GM12891 (cell line): ENCODE results near the gene ARRB2.

Experiments
- POLR2A ChIP-seq: IDR thresholded peaks from 2 replicates; pipeline ENCODE4 v1.6.1; 2011; ENCODE audit warnings: low read depth, low read length, control low read depth
- POLR2AphosphoS5 ChIP-seq: IDR thresholded peaks from 2 replicates; pipeline ENCODE4 v1.6.1; 2011; ENCODE audit warnings: low read depth, low read length, control low read depth

DNA sequence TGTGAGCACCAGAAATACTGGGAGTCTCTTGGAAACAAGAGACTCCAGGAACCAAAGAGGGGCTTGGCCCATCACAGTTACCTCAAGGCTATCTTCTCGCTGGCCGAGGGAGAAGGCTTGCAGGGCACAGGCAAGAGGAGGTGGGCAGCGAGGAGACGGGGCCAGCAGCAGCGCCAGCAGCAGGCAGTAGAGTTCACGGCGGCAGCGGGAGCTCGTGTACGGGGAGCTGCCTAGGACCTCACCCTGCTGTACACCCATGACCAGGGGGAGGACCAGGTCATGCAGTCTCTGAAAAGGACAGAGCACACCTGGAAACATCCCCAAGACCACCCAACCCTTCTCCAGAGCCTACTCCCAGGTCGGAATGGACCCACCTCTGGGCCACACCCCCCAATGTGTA is 37.3 kb upstream of the ARRB2 start:
- no peak for TF ChIP-seq POLR2A
- no peak for TF ChIP-seq POLR2AphosphoS5
